ENCODE measurements around the gene CIC.
A peak's percentile ranks its signal among the peaks of the same experiment; 100 is the strongest.

The CIC gene

GRCh38 chr19:42309686-42310085 lies 40.6 kb downstream of the CIC start:
- no peak for TF ChIP-seq CTCF (IDR thresholded peaks at IDR 0.05; ENCODE audit: borderline replicate concordance, control extremely low read depth, extremely low read depth, insufficient read depth, missing control alignments)
- in situ Hi-C loops (cut with MboI; ENCODE audit: low sequenced_read_pairs, unreplicated experiment), result no loop called here

GRCh38 chr19:42311657-42312056 lies 42.6 kb downstream of the CIC start:
- in situ Hi-C loops (cut with MboI; ENCODE audit: low sequenced_read_pairs, unreplicated experiment), result no loop called here
- DNase-seq (ENCODE audit: low spot score), result no peak
- no peak for TF ChIP-seq CTCF (IDR thresholded peaks at IDR 0.05; ENCODE audit: borderline replicate concordance, control extremely low read depth, extremely low read depth, insufficient read depth, missing control alignments)

More at GRCh38 chr19:42309686-42310085, 40.6 kb downstream of the CIC start:
- DNase-seq (ENCODE audit: low spot score), result no peak

DNA sequence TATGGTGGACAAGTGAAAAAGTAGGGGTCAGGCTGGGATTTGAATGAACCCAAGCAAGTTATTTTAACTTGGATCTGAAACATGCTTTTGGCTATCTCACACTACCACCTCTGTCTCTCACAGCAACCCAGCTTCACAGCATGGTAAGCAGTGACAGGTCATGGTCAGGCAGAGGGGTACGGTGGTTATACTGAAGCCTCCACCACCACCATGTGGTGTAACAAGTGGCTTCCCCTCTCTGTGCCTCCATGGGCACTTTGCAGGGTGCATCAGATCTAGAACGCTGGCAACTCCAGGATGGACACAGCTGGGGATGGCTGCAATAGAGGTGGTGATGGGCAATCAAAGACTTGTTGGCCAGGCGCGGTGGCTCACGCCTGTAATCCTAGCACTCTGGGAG lies 43.3 kb downstream of the CIC start:
- no peak for TF ChIP-seq CTCF (IDR thresholded peaks at IDR 0.05; ENCODE audit: borderline replicate concordance, control extremely low read depth, extremely low read depth, insufficient read depth, missing control alignments)
- DNase-seq (ENCODE audit: low spot score), result no peak
- in situ Hi-C loops (cut with MboI; ENCODE audit: low sequenced_read_pairs, unreplicated experiment), result no loop called here

DNA sequence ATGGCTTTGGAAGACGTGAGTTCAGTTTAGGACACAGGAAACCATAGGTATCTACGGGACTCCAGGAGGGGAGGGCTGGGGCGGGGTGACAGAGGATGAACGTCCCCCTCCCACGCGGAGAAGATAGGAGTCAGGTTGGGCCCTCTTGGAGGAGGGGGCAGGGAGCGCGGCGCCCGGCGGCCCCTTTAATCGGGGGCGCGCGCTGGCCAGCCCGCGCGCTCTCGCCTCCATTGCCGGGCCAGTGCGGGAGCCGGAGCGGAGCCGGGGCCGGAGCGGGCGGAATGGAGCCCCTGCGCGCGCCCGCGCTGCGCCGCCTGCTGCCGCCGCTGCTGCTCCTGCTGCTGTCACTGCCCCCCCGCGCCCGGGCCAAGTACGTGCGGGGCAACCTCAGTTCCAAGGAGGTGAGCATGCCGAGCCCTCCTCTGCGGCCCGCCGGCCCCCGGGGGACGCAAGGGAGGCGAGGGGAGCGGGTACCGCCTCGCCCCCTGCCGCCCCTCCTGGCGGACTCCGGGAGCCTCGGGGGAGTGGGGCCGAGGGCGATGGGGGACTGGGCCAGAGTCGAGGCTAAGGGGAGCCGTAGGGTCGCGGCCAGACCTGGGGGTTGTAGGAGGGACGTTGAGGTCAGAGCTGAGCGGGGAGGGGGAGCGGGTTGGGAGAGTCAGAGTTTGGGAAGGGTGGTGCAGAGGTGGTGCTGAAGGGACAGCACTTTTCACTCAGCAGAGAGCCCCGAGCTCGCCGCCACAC lies 44.2 kb downstream of the CIC start, which contains the start of gene TMEM145:
Gene TMEM145, plus strand, starts transcription at position 214 of the 744 bp plus-strand sequence. Its CDS starts 68 bp downstream, at position 282.
- in situ Hi-C loops (cut with MboI; ENCODE audit: low sequenced_read_pairs, unreplicated experiment), result no loop called here
- peak; percentile 12 for TF ChIP-seq CTCF (IDR thresholded peaks at IDR 0.05; ENCODE audit: borderline replicate concordance, control extremely low read depth, extremely low read depth, insufficient read depth, missing control alignments)
- peak; percentile 78 for DNase-seq (ENCODE audit: low spot score)

DNA sequence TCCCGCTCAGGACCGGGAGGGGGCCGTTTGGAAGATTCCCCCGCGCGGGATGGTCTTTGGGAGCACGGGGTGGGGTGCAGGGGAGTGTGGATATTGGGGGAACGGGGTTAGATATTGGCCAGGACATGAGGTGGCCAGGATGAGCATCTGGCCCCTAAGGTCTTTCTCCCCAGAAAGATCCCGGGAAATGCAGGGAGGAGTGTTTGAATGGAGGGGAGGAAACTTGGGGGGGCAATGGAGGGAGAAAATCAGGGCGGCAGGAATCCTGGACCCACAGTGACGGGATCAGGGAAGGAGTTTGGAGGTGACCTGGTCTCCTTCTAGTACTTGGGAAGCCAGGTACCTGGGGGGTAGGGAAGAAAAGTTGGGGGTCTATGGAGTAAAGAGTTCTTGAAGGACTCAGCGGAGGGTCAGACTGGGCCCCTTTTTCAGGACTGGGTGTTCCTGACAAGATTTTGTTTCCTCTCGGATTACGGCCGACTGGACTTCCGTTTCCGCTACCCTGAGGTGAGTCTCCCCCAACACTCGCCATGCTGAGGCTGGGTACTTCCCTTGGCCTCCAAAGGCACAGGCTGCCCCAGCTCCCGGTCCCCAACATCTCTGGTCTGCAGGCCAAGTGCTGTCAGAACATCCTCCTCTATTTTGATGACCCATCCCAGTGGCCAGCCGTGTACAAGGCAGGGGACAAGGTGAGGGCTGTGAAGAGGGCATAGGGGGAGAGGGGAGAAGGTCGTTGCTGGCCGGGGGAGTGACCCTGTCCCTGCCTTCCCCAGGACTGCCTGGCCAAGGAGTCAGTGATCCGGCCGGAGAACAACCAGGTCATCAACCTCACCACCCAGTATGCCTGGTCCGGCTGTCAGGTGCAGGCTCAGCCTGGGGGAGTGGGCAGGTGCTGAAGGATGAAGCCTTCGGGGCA lies 45.0 kb downstream of the CIC start:
- in situ Hi-C loops (cut with MboI; ENCODE audit: low sequenced_read_pairs, unreplicated experiment), result no loop called here
- no peak for DNase-seq (ENCODE audit: low spot score)
- no peak for TF ChIP-seq CTCF (IDR thresholded peaks at IDR 0.05; ENCODE audit: borderline replicate concordance, control extremely low read depth, extremely low read depth, insufficient read depth, missing control alignments)

GRCh38 chr19:42315024-42315423 lies 46.0 kb downstream of the CIC start:
- in situ Hi-C loops (cut with MboI; ENCODE audit: low sequenced_read_pairs, unreplicated experiment), result no loop called here
- DNase-seq (ENCODE audit: low spot score), result no peak

More at GRCh38 chr19:42315024-42315423, 46.0 kb downstream of the CIC start:
- no peak for TF ChIP-seq CTCF (IDR thresholded peaks at IDR 0.05; ENCODE audit: borderline replicate concordance, control extremely low read depth, extremely low read depth, insufficient read depth, missing control alignments)

Measured in GM13976 (cell line).